ENCODE results near the gene HSPB6. TPM values are rescaled to one million over a fixed set of nuclear protein-coding genes. Genes with fewer than 3 reads are reported as not detected.
"Not testable (repeated sequence)": the region's sequence is repeated elsewhere in the genome, so short reads cannot be mapped to it uniquely, and the experiment has no call there.

The HSPB6 gene
- total RNA-seq, 3 donors from 2014 or later = 3.9 to 122 (median 22.9) TPM

DNA sequence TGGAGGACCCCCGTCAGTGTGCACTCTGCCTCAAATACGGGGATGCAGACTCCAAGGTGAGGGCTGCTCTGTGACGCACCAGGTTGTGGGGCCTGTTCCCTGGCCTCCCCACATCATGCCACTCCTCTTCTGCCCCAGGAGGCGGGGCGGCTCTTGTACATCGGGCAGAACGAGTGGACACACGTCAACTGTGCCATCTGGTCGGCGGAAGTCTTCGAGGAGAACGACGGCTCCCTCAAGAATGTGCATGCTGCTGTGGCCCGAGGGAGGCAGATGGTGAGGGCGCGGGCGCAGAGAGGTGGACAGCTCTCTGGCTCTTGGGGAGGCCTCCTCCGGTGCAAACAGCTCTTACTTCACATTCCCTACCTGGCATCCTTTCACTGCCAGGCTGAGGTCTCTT lies 27.8 kb downstream of the HSPB6 start:
- H3K4me3 ChIP-seq = no peak overlapping the region
- ATAC-seq = no peak
- intact Hi-C loops (cut with DNase I, micrococcal nuclease) = no loop called here
- H3K9me3 ChIP-seq = no peaks in the 10 kb centered on the region
- no peak for DNase-seq
- H3K4me1 ChIP-seq (ENCODE audit: low read depth) = no peaks in the 10 kb centered on the region
- TF ChIP-seq, protein P1, sequence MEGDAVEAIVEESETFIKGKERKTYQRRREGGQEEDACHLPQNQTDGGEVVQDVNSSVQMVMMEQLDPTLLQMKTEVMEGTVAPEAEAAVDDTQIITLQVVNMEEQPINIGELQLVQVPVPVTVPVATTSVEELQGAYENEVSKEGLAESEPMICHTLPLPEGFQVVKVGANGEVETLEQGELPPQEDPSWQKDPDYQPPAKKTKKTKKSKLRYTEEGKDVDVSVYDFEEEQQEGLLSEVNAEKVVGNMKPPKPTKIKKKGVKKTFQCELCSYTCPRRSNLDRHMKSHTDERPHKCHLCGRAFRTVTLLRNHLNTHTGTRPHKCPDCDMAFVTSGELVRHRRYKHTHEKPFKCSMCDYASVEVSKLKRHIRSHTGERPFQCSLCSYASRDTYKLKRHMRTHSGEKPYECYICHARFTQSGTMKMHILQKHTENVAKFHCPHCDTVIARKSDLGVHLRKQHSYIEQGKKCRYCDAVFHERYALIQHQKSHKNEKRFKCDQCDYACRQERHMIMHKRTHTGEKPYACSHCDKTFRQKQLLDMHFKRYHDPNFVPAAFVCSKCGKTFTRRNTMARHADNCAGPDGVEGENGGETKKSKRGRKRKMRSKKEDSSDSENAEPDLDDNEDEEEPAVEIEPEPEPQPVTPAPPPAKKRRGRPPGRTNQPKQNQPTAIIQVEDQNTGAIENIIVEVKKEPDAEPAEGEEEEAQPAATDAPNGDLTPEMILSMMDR (IDR thresholded peaks at IDR 0.05) = no peak
- H3K36me3 ChIP-seq (ENCODE audit: low read depth) = peaks cover 39% of the 10 kb centered on the region

DNA sequence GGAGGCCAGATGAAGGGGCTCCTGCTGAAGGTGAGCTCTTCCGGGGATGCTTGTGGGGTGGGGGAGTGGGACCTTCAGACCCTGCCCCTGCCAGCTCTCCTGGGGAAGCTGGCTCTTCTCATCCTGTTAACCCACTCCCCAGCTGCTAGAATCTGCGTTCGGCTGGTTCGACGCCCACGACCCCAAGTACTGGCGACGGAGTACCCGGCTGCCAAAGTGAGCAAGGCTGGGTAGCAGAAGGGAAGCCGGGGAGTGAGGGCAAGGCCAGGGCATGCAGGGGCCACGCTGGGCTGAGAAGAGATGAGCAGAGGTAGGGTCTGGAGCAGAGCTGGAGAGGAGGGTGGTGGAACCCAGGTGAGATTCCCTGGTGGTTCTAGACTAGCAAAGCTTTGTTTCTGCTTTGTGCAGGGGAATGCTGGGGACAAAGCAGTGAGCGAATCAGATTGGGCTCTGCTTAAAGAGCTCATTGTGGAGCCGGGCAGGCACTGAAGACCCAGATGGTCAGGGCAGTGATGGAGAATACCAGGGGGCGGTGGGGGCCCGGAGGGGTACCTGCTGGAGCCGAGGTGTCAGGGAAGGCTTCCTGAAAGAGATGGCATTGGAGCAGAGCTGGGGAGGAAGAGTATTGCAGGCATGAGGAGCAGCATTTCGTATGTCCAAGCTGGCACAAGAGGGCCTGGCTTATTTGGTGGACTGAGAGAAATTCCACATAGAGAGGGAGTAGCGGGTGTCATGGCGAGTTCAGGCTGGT lies 28.7 kb downstream of the HSPB6 start:
- intact Hi-C loops (cut with DNase I, micrococcal nuclease) = no loop called here
- peaks cover 45% of the 10 kb centered on the region for H3K36me3 ChIP-seq (ENCODE audit: low read depth)
- no peak for DNase-seq
- no peaks in the 10 kb centered on the region for H3K4me1 ChIP-seq (ENCODE audit: low read depth)
- no peak for ATAC-seq
- H3K9me3 ChIP-seq = no peaks in the 10 kb centered on the region
- H3K4me3 ChIP-seq = no peak overlapping the region
- TF ChIP-seq, protein P1 (IDR thresholded peaks at IDR 0.05) = no peak

DNA sequence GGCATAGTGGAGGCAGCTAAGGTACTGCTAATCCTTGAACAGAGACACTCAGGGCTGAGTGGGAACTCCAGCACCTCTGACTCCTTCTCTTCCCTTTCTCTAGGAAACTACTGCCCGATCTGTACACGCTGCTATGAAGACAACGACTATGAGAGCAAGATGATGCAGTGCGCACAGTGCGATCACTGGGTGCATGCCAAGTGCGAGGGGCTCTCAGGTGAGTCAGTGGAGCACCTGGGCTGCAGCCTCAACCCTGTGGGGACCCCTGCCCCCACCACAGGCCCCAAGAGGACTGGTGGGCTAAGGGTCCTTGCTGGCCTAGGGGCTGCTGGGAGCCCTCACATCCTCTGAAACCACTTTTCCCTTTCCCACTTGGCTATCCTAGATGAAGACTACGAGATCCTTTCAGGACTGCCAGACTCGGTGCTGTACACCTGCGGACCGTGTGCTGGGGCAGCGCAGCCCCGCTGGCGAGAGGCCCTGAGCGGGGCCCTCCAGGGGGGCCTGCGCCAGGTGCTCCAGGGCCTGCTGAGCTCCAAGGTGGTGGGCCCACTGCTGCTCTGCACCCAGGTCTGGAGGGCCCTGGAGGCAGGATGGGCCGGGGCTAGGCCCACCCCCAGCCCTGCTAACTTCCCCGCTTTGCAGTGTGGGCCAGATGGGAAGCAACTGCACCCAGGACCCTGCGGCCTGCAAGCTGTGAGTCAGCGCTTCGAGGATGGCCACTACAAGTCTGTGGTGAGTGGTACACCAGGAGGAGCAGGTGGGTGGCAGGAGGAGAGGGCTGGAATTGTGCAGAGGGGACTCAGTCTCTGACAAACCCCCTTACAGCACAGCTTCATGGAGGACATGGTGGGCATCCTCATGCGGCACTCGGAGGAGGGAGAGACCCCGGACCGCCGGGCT lies 29.5 kb downstream of the HSPB6 start:
- no peaks in the 10 kb centered on the region for H3K4me1 ChIP-seq (ENCODE audit: low read depth)
- H3K36me3 ChIP-seq (ENCODE audit: low read depth) = peaks cover 50% of the 10 kb centered on the region
- H3K9me3 ChIP-seq = no peaks in the 10 kb centered on the region
- ATAC-seq = no peak
- TF ChIP-seq, protein P1 (IDR thresholded peaks at IDR 0.05) = no peak
- intact Hi-C loops (cut with DNase I, micrococcal nuclease) = no loop called here
- no peak for DNase-seq
- H3K4me3 ChIP-seq = no peak overlapping the region

DNA sequence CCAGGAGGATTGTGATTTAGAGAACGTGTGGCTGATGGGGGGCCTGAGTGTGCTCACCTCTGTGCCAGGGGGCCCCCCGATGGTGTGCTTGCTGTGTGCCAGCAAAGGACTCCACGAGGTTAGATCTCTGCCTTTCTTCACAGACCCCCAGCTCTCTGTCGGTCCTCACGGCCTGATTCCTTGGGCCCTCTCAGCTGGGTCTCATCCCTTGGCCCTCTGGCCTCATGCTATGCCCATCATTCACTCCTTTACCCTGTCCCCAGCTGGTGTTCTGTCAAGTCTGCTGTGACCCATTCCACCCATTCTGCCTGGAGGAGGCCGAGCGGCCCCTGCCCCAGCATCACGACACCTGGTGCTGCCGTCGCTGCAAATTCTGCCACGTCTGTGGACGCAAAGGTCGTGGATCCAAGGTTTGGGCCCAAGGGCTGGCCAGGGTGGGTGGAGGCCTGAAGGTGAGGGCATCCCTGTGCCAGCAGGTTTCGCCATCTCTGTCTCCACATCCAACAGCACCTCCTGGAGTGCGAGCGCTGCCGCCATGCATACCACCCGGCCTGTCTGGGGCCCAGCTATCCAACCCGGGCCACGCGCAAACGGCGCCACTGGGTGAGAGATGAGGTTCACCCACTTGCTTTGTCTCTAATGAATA lies 31.5 kb downstream of the HSPB6 start:
- H3K9me3 ChIP-seq = no peaks in the 10 kb centered on the region
- DNase-seq (no peak), ATAC-seq (no peak)
- H3K4me1 ChIP-seq (ENCODE audit: low read depth) = no peaks in the 10 kb centered on the region
- H3K4me3 ChIP-seq = no peak overlapping the region
- TF ChIP-seq, protein P1 (IDR thresholded peaks at IDR 0.05) = no peak
- H3K36me3 ChIP-seq (ENCODE audit: low read depth) = peaks cover 46% of the 10 kb centered on the region
- intact Hi-C loops (cut with DNase I, micrococcal nuclease) = no loop called here

DNA sequence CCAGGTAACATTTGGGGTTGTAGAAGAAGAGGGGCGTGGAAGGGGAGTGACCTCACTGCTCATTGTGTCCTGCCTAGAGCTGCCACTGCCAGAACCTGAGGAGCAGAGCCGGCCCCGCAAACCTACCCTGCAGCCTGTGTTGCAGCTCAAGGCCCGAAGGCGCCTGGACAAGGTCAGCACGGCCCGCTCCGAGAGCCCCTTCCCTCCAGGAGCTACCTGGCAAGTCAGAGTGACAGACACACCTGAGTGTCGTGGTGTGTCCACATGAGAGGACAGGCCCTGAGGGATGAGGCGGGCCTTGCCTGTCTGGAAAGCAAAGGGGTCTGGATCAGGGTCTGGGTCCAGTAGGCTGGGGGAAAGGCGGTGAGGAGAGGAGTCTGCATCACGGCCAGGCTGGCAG lies 32.3 kb downstream of the HSPB6 start:
- no peak for ATAC-seq
- Histone ChIP-seq H3K4me3 (no peak overlapping the region), H3K9me3 (no peaks in the 10 kb centered on the region), H3K36me3 (ENCODE audit: low read depth) (peaks cover 41% of the 10 kb centered on the region), H3K4me1 (ENCODE audit: low read depth) (no peaks in the 10 kb centered on the region)
- TF ChIP-seq, protein P1 (IDR thresholded peaks at IDR 0.05) = no peak
- intact Hi-C loops (cut with DNase I, micrococcal nuclease) = no loop called here
- DNase-seq = no peak

DNA sequence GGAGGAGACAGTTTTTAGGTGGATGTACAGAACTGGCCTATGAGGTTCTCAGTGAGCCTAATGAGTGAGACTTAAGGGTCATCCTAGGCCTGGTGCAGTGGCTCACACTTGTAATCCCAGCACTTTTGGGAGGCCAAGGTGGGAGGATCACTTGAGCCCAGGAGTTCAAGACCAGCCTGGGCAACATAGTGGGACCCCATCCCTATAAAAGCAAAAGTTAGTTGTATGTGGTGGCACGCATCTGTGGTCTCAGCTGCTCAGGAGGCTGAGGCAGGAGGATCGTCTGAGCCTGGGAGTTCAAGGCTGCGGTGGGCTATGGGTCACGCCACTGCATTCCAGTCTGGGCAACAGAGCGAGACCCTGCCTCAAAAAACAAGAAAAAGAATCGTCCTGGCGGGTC lies 32.7 kb downstream of the HSPB6 start:
- H3K4me1 ChIP-seq (ENCODE audit: low read depth); intact Hi-C loops (cut with DNase I, micrococcal nuclease); DNase-seq; ATAC-seq; H3K9me3 ChIP-seq; H3K4me3 ChIP-seq: not testable (repeated sequence)
- H3K36me3 ChIP-seq (ENCODE audit: low read depth) = peaks cover 39% of the 10 kb centered on the region
